H1 (cell line): ENCODE results near the gene ICA1. TPM values are rescaled to one million over a fixed set of nuclear protein-coding genes. Genes with fewer than 3 reads are reported as not detected.
A peak's percentile ranks its signal among the peaks of the same experiment; 100 is the strongest.

ENCODE experiments used
- CTCF ChIA-PET: fragments of 300-600 bp; sonication (Branson Sonifier 250); formaldehyde crosslinking; loops from one replicate; lab custom pipeline; 2021; ENCODE audit not compliant: partially characterized antibody; lab: Charles Lee
- POLR2A ChIA-PET: fragments of 300-600 bp; sonication (Branson Sonifier 250); formaldehyde crosslinking; loops from one replicate; lab custom pipeline; 2021; ENCODE audit warnings: inconsistent platforms; ENCODE audit not compliant: partially characterized antibody; lab: Charles Lee
- DNase-seq, 2 experiments: peaks; one replicate each; pipeline versions ENCODE4 v3.0.0 to v3.0.0-alpha.2; 2010 to 2022; ENCODE audit warnings: low spot score in 2 of 2, low read depth in 1 of 2, mixed read lengths in 1 of 2
- FAIRE-seq: peaks from 2 replicates; lab custom pipeline; 2011; peaks lifted over from hg19 to GRCh38; lab: Jason Lieb, UNC
- H2AFZ ChIP-seq: 2 replicates; pipeline ENCODE4 v1.8.1; 2012; ENCODE audit warnings: low read length, inconsistent platforms
- H2AK5ac ChIP-seq: 2 replicates; pipeline ENCODE4 v1.6.1; 2013; ENCODE audit warnings: low read depth, low read length
- H2BK120ac ChIP-seq: replicated peaks from 2 replicates; pipeline ENCODE3; 2013; ENCODE audit warnings: low read depth, low read length, inconsistent platforms
- H2BK12ac ChIP-seq: 2 replicates; pipeline ENCODE4 v1.6.1; 2013; ENCODE audit warnings: low read depth, low read length
- H2BK15ac ChIP-seq: 2 replicates; pipeline ENCODE4 v1.6.1; 2013; ENCODE audit warnings: low read length
- H2BK20ac ChIP-seq: 2 replicates; pipeline ENCODE4 v1.6.1; 2013; ENCODE audit warnings: low read length
- H2BK5ac ChIP-seq: 2 replicates; pipeline ENCODE4 v1.6.1; 2013; ENCODE audit warnings: low read depth, low read length
- H3K14ac ChIP-seq: 2 replicates; pipeline ENCODE4 v1.6.1; 2013; ENCODE audit warnings: inconsistent platforms; ENCODE audit not compliant: insufficient read length
- H3K18ac ChIP-seq: 2 replicates; pipeline ENCODE4 v1.6.1; 2013; ENCODE audit warnings: low read length; ENCODE audit errors: extremely low read depth
- H3K23ac ChIP-seq: 2 replicates; pipeline ENCODE4 v1.6.1; 2013; ENCODE audit warnings: inconsistent platforms; ENCODE audit not compliant: insufficient read length
- H3K23me2 ChIP-seq: 2 replicates; pipeline ENCODE4 v1.6.1; 2013; ENCODE audit warnings: low read depth, low read length
- H3K27ac ChIP-seq: 2 replicates; pipeline ENCODE4 v1.6.1; 2011; ENCODE audit warnings: low read depth, low read length, inconsistent platforms
- H3K27me3 ChIP-seq, 4 experiments: replicated peaks in 1 of 4; 1 replicate in 1 of 4; 2 replicates in 3 of 4; pipeline versions ENCODE4 v1.6.1 to v1.8.1; 2011 to 2013; ENCODE audit warnings: low read length in 3 of 4, mild to moderate bottlenecking in 3 of 4, inconsistent platforms in 2 of 4, mixed read lengths in 2 of 4, moderate library complexity in 1 of 4; ENCODE audit not compliant: control insufficient read depth in 3 of 4, insufficient read depth in 3 of 4; ENCODE audit errors: extremely low read depth in 1 of 4
- H3K36me3 ChIP-seq, 4 experiments: 2 replicates each; pipeline versions ENCODE4 v1.6.1 to v1.8.1; 2011 to 2013; ENCODE audit warnings: mild to moderate bottlenecking in 4 of 4, low read length in 3 of 4, moderate library complexity in 2 of 4, control low read depth in 1 of 4, inconsistent platforms in 1 of 4; ENCODE audit not compliant: insufficient read depth in 4 of 4, control insufficient read depth in 2 of 4
- H3K4ac ChIP-seq: replicated peaks from 2 replicates; pipeline ENCODE3; 2013; ENCODE audit warnings: low read length, low read depth, mixed read lengths, inconsistent platforms; ENCODE audit not compliant: insufficient read length
- H3K4me1 ChIP-seq, 4 experiments: replicated peaks in 1 of 4; 1 replicate in 1 of 4; 2 replicates in 3 of 4; pipeline versions ENCODE4 v1.6.1 to v1.8.1; 2011 to 2013; ENCODE audit warnings: low read length in 3 of 4, inconsistent platforms in 2 of 4, mixed read lengths in 1 of 4; ENCODE audit not compliant: insufficient read depth in 4 of 4, control insufficient read depth in 3 of 4
- H3K4me2 ChIP-seq, 2 experiments: 2 replicates each; pipeline versions ENCODE4 v1.6.1 to v1.8.1; 2011 to 2013; ENCODE audit warnings: low read depth in 2 of 2, low read length in 2 of 2, control low read depth in 1 of 2, inconsistent platforms in 1 of 2, mild to moderate bottlenecking in 1 of 2; ENCODE audit not compliant: insufficient read depth in 1 of 2
- H3K4me3 ChIP-seq, 4 experiments: fragments of 200-600, 300-600 bp in 1 of 4; sonication (generic), shearing (Covaris generic), sonication (Bioruptor Twin) in 1 of 4; 2 replicates each; pipeline versions ENCODE4 v1.5.1 to v1.8.1; 2011 to 2016; ENCODE audit warnings: low read length in 4 of 4, low read depth in 3 of 4, control low read depth in 2 of 4, inconsistent platforms in 2 of 4, mild to moderate bottlenecking in 2 of 4, mixed read lengths in 1 of 4, moderate library complexity in 1 of 4; ENCODE audit not compliant: insufficient read depth in 2 of 4; ENCODE audit errors: extremely low read depth in 1 of 4
- H3K56ac ChIP-seq: replicated peaks from 2 replicates; pipeline ENCODE3; 2013; ENCODE audit warnings: low read depth, mild to moderate bottlenecking, mixed read lengths, low read length, inconsistent platforms; ENCODE audit not compliant: insufficient read length
- H3K79me1 ChIP-seq: 2 replicates; pipeline ENCODE4 v1.6.1; 2013; ENCODE audit warnings: low read depth, low read length, control low read depth
- H3K79me2 ChIP-seq, 2 experiments: 2 replicates each; pipeline versions ENCODE4 v1.6.1 to v1.8.1; 2012 to 2013; ENCODE audit warnings: low read length in 2 of 2, mild to moderate bottlenecking in 2 of 2, inconsistent platforms in 1 of 2; ENCODE audit not compliant: insufficient read depth in 2 of 2, control insufficient read depth in 1 of 2
- H3K9ac ChIP-seq, 4 experiments: replicated peaks in 1 of 4; 1 replicate in 1 of 4; 2 replicates in 3 of 4; pipeline versions ENCODE4 v1.6.1 to v1.8.1; 2011 to 2013; ENCODE audit warnings: low read depth in 3 of 4, low read length in 3 of 4, control low read depth in 2 of 4, mild to moderate bottlenecking in 2 of 4, moderate library complexity in 2 of 4, inconsistent platforms in 1 of 4; ENCODE audit errors: extremely low read depth in 1 of 4
- H3K9me3 ChIP-seq, 2 experiments: 2 replicates each; pipeline versions ENCODE4 v1.6.1 to v1.8.1; 2012 to 2013; ENCODE audit warnings: mild to moderate bottlenecking in 2 of 2, moderate library complexity in 2 of 2, control low read depth in 1 of 2, inconsistent platforms in 1 of 2, low read depth in 1 of 2, low read length in 1 of 2, mixed read lengths in 1 of 2; ENCODE audit not compliant: insufficient read depth in 2 of 2
- H4K20me1 ChIP-seq, 2 experiments: replicated peaks in 1 of 2; 2 replicates each; pipeline versions ENCODE3 to v1.8.1; 2011 to 2013; ENCODE audit warnings: inconsistent platforms in 2 of 2, low read length in 2 of 2, mild to moderate bottlenecking in 1 of 2; ENCODE audit not compliant: insufficient read depth in 2 of 2, control insufficient read depth in 1 of 2
- H4K5ac ChIP-seq: 2 replicates; pipeline ENCODE4 v1.6.1; 2013; ENCODE audit warnings: low read length, low read depth, mixed read lengths, inconsistent platforms; ENCODE audit not compliant: insufficient read length
- H4K8ac ChIP-seq: 2 replicates; pipeline ENCODE4 v1.8.0; 2013; ENCODE audit warnings: mild to moderate bottlenecking, moderate library complexity, low read length, inconsistent platforms; ENCODE audit not compliant: insufficient read depth; ENCODE audit errors: extremely low read depth
- H4K91ac ChIP-seq: replicated peaks from 2 replicates; pipeline ENCODE3; 2013; ENCODE audit warnings: low read length, mixed read lengths, inconsistent platforms; ENCODE audit not compliant: insufficient read length
- RAD21 ChIP-seq, 2 experiments: IDR thresholded peaks in 1 of 2; conservative IDR thresholded peaks in 1 of 2; 2 replicates each; pipeline ENCODE4 v1.6.1; 2011; ENCODE audit warnings: low read depth in 2 of 2, low read length in 2 of 2, improper control_type of control experiment in 1 of 2, inconsistent platforms in 1 of 2, mild to moderate bottlenecking in 1 of 2, moderate library complexity in 1 of 2
- RNF2 ChIP-seq: fragments of 200-900, 300-1000 bp; sonication (generic); IDR thresholded peaks from 2 replicates; pipeline ENCODE4 v1.7.1; 2016; ENCODE audit warnings: borderline replicate concordance, low read depth, mild to moderate bottlenecking, antibody characterized with exemption, low read length; ENCODE audit not compliant: poor library complexity, severe bottlenecking; ENCODE audit errors: missing control alignments
- WGBS, 2 experiments: shearing (Covaris generic) in 1 of 2; methylation state at CpG; one replicate each; pipeline versions ENCODE4 v1.1.6 to v1.1.7; 2013 to 2015; ENCODE audit warnings: low lambda C conversion rate in 2 of 2, mixed read lengths in 2 of 2, inconsistent platforms in 1 of 2, low coverage in 1 of 2, missing lambda C conversion rate in 1 of 2; ENCODE audit not compliant: insufficient replicate concordance in 2 of 2, insufficient coverage in 1 of 2, insufficient read length in 1 of 2; ENCODE audit errors: extremely low coverage in 1 of 2, missing lambda C conversion rate in 1 of 2; 5-methylcytosine and 5-hydroxymethylcytosine counted together
- polyA plus RNA-seq, 7 experiments: library from polyadenylated mRNA; depleted of rRNA in 3 of 7; stranded (reverse) in 5 of 7; unstranded in 2 of 7; fragments of >200 nt in 5 of 7; fragments of 200-250 nt in 2 of 7; gene quantifications; 1 replicate in 5 of 7; 2 replicates in 1 of 7; 4 replicates in 1 of 7; pipeline versions ENCODE4 v1.2.1 to v1.2.3, GENCODE V29; 2011 to 2013; ENCODE audit warnings: missing spikeins in 2 of 7, mixed read lengths in 2 of 7
- total RNA-seq: library from RNA; stranded (reverse); fragmentation: NEBNext Ultra II Directional; extraction: Animal tissue kit (Norgen Biotek cat#: 25700); gene quantifications from 2 replicates; pipeline ENCODE4 v1.2.1, GENCODE V29; 2021

Gene ICA1
- total and polyA plus RNA-seq, 2 of the 8 experiments (the other 6 are each of a cell fraction or from before 2014, with no cell fraction given), result 14.9 to 37.1 TPM

- Histone ChIP-seq H2BK15ac (no peak overlapping the region), H3K14ac (no peak overlapping the region), H2BK5ac (no peak overlapping the region), H3K56ac (no peak overlapping the region), H4K5ac (no peak overlapping the region), H3K4me3 (no peak overlapping the region), H3K23me2 (no peaks in the 10 kb centered on the region; the same call in 1 of the 2 replicates), H3K18ac (no peak overlapping the region), H2AK5ac (no peak overlapping the region), H4K91ac (no peak overlapping the region), H3K79me2 (no peaks in the 10 kb centered on the region), H3K4me2 (peak overlapping the region in 1 of 2 experiments; percentile 26; a peak in 1 of 4 replicates), H2BK120ac (no peak overlapping the region), H3K79me1 (no peaks in the 10 kb centered on the region), H4K20me1 (no peaks in the 10 kb centered on the region), H3K4ac (no peak overlapping the region), H4K8ac (no peak overlapping the region), H3K27ac (no peak overlapping the region), H3K9ac (no peak overlapping the region), H3K9me3 (no peaks in the 10 kb centered on the region), H3K36me3 (no peaks in the 10 kb centered on the region), H2BK20ac (no peak overlapping the region), H2AFZ (no peak overlapping the region), H2BK12ac (no peak overlapping the region), H3K23ac (no peak overlapping the region), H3K4me1 (peaks cover 0 to 16% (median 6%) of the 10 kb centered on the region in 4 experiments; a peak in 3 of 7 replicates), H3K27me3 (no peaks in the 10 kb centered on the region)
- FAIRE-seq (peak; percentile 32), DNase-seq (no peak)
- CTCF ChIA-PET, result interaction anchor here (0.7 to 1.5 kb wide), 5 partner anchors 8 to 59 kb away, joined by 3 to 6 read pairs (median 3); no protein-coding TSS in a partner anchor
- WGBS, 2 experiments, result 60% methylated on average over 8 of the region's 8 CpGs; no CpG with 5 or more reads in 1 of the 2 experiments
- POLR2A ChIA-PET, result interaction anchor here (0.7 kb wide), 1 partner anchor 247 kb away, joined by 3 read pairs; no protein-coding TSS in a partner anchor
- TF ChIP-seq RAD21 (IDR thresholded peaks at IDR 0.05 in 1 of 2, conservative IDR thresholded peaks at IDR 0.05 in 1 of 2; ENCODE audit: low read depth in 2 of 2, low read length in 2 of 2) (0 out of 4 replicates have a peak, but pooled peaks of 1 of the 2 experiments have one; percentile 4), RNF2 (no peak)
These were observed 115.1 kb downstream of the ICA1 start for GRCh38 chr7:8146788-8147413.
